SK-N-SH (cell line): ENCODE results near the gene UBE2D2. TPM values are rescaled to one million over a fixed set of nuclear protein-coding genes. Genes with fewer than 3 reads are reported as not detected.

Source experiments
- CTCF ChIA-PET: fragments of 300-600, 350-600 bp; formaldehyde crosslinking; extraction: SDS; loops from one replicate; lab custom pipeline; 2021; lab: Yijun Ruan, JAX
- POLR2A ChIA-PET: fragments of 350-600 bp; sonication (Branson Sonifier 250); formaldehyde crosslinking; extraction: SDS; loops from one replicate; lab custom pipeline; 2020; ENCODE audit warnings: antibody characterized with exemption, inconsistent platforms; lab: Yijun Ruan, JAX
- DNase-seq: peaks from one replicate; pipeline ENCODE4 v3.0.0; 2012
- H2AFZ ChIP-seq: fragments of 200-600 bp; sonication (generic); 2 replicates; pipeline ENCODE4 v1.8.1; 2016; ENCODE audit warnings: antibody characterized with exemption, mild to moderate bottlenecking, low read depth
- H3F3A ChIP-seq: fragments of 200-600 bp; sonication (generic); replicated peaks from 2 replicates; pipeline ENCODE3; 2016; ENCODE audit warnings: antibody characterized with exemption, mild to moderate bottlenecking; ENCODE audit not compliant: insufficient read depth
- H3K27ac ChIP-seq, 2 experiments: fragments of 200-500 bp in 1 of 2; fragments of 200-600 bp in 1 of 2; sonication (Bioruptor generic) in 1 of 2; sonication (generic), shearing (Covaris generic) in 1 of 2; 2 replicates each; pipeline versions ENCODE4 v1.5.1 to v1.6.1; 2014 to 2016; ENCODE audit warnings: low read depth in 2 of 2, inconsistent platforms in 1 of 2, low read length in 1 of 2, mild to moderate bottlenecking in 1 of 2, mixed read lengths in 1 of 2
- H3K27me3 ChIP-seq: fragments of 200-600 bp; sonication (generic), shearing (Covaris generic); 2 replicates; pipeline ENCODE4 v1.6.1; 2016; ENCODE audit warnings: mixed run types; ENCODE audit not compliant: insufficient read depth
- H3K36me3 ChIP-seq, 2 experiments: fragments of 200-500 bp in 1 of 2; fragments of 200-600 bp in 1 of 2; sonication (Bioruptor generic) in 1 of 2; sonication (generic) in 1 of 2; replicated peaks in 1 of 2; 2 replicates each; pipeline versions ENCODE3 to v1.5.1; 2014 to 2016; ENCODE audit warnings: low read length in 1 of 2, mild to moderate bottlenecking in 1 of 2; ENCODE audit not compliant: insufficient read depth in 2 of 2, control insufficient read depth in 1 of 2
- H3K4me1 ChIP-seq, 2 experiments: fragments of 200-500 bp in 1 of 2; fragments of 200-600 bp in 1 of 2; sonication (Bioruptor generic) in 1 of 2; sonication (generic), shearing (Covaris generic) in 1 of 2; 2 replicates each; pipeline versions ENCODE4 v1.5.1 to v1.6.1; 2014 to 2016; ENCODE audit warnings: low read depth in 1 of 2, low read length in 1 of 2, mixed run types in 1 of 2; ENCODE audit not compliant: insufficient read depth in 2 of 2, control insufficient read depth in 1 of 2
- H3K4me2 ChIP-seq: fragments of 200-600 bp; sonication (generic), shearing (Covaris generic); 2 replicates; pipeline ENCODE4 v1.6.1; 2017; ENCODE audit warnings: mixed run types
- H3K4me3 ChIP-seq, 2 experiments: fragments of 200-500 bp in 1 of 2; fragments of 200-600 bp in 1 of 2; sonication (Bioruptor generic) in 1 of 2; sonication (generic), shearing (Covaris generic) in 1 of 2; 2 replicates each; pipeline versions ENCODE4 v1.5.1 to v1.8.1; 2014 to 2016; ENCODE audit warnings: low read depth in 2 of 2, inconsistent platforms in 1 of 2, low read length in 1 of 2, mild to moderate bottlenecking in 1 of 2, mixed read lengths in 1 of 2, moderate library complexity in 1 of 2
- H3K79me2 ChIP-seq: fragments of 200-600 bp; sonication (generic); 2 replicates; pipeline ENCODE4 v1.8.1; 2017; ENCODE audit warnings: mild to moderate bottlenecking; ENCODE audit not compliant: insufficient read depth
- H3K9ac ChIP-seq: fragments of 200-600 bp; sonication (generic); 2 replicates; pipeline ENCODE4 v1.6.1; 2017; ENCODE audit warnings: mixed run types
- H3K9me2 ChIP-seq: fragments of 200-600 bp; sonication (generic); 2 replicates; pipeline ENCODE4 v1.6.1; 2017; ENCODE audit warnings: mixed run types
- H3K9me3 ChIP-seq: fragments of 200-600 bp; sonication (generic); 2 replicates; pipeline ENCODE4 v1.6.1; 2017; ENCODE audit warnings: mixed run types, mild to moderate bottlenecking, moderate library complexity
- H4K20me1 ChIP-seq: fragments of 200-600 bp; sonication (generic); 2 replicates; pipeline ENCODE4 v1.6.1; 2017; ENCODE audit warnings: mild to moderate bottlenecking, mixed run types; ENCODE audit not compliant: insufficient read depth
- CHD2 ChIP-seq: fragments of 150-350 bp; IDR thresholded peaks from 2 replicates; pipeline ENCODE4 v1.6.1; 2018; ENCODE audit warnings: low read length; ENCODE audit not compliant: partially characterized antibody
- CTCF ChIP-seq: fragments of 200-600 bp; sonication (generic); IDR thresholded peaks from 2 replicates; pipeline ENCODE4 v1.6.1; 2017; ENCODE audit warnings: antibody characterized with exemption, mild to moderate bottlenecking, moderate library complexity
- FOXJ3 ChIP-seq: sonication (generic); formaldehyde crosslinking; IDR thresholded peaks from 2 replicates; pipeline ENCODE4 v1.5.1; 2020; ENCODE audit warnings: mild to moderate bottlenecking, missing genetic modification reagents
- FOXM1 ChIP-seq: IDR thresholded peaks from 2 replicates; pipeline ENCODE4 v1.4.0; 2012; ENCODE audit warnings: low read depth, mild to moderate bottlenecking
- GABPA ChIP-seq: IDR thresholded peaks from 2 replicates; pipeline ENCODE4 v1.4.0; 2012; ENCODE audit warnings: low read depth, mild to moderate bottlenecking
- GATA2 ChIP-seq: sonication (generic); formaldehyde crosslinking; IDR thresholded peaks from 2 replicates; pipeline ENCODE4 v1.5.0; 2020; ENCODE audit warnings: mild to moderate bottlenecking, missing genetic modification reagents
- MAX ChIP-seq: IDR thresholded peaks from 2 replicates; pipeline ENCODE4 v1.4.0; 2012; ENCODE audit warnings: low read depth
- MEF2A ChIP-seq: IDR thresholded peaks from 2 replicates; pipeline ENCODE4 v1.4.0; 2012; ENCODE audit warnings: low read depth, borderline replicate concordance
- MXI1 ChIP-seq: IDR thresholded peaks from 2 replicates; pipeline ENCODE4 v1.6.1; 2012; ENCODE audit warnings: mild to moderate bottlenecking, low read depth, low read length, improper control_type of control experiment
- NRF1 ChIP-seq: IDR thresholded peaks from 2 replicates; pipeline ENCODE4 v1.6.1; 2012; ENCODE audit warnings: low read depth, mild to moderate bottlenecking, low read length
- RAD21 ChIP-seq: IDR thresholded peaks from 2 replicates; pipeline ENCODE4 v1.6.1; 2012; ENCODE audit warnings: mild to moderate bottlenecking, low read length
- RXRA ChIP-seq: IDR thresholded peaks from 2 replicates; pipeline ENCODE4 v1.4.0; 2012; ENCODE audit warnings: low read depth, mild to moderate bottlenecking, borderline replicate concordance
- SMC3 ChIP-seq: IDR thresholded peaks from 2 replicates; pipeline ENCODE4 v1.6.1; 2012; ENCODE audit warnings: low read depth, low read length, improper control_type of control experiment
- TEAD4 ChIP-seq: IDR thresholded peaks from 2 replicates; pipeline ENCODE4 v1.4.0; 2012; ENCODE audit warnings: mild to moderate bottlenecking, borderline replicate concordance; ENCODE audit not compliant: insufficient read depth
- USF1 ChIP-seq: IDR thresholded peaks from 2 replicates; pipeline ENCODE4 v1.4.0; 2012; ENCODE audit warnings: low read depth, borderline replicate concordance
- WGBS: methylation state at CpG from one replicate; pipeline ENCODE4 v1.1.6; 2017; ENCODE audit warnings: low lambda C conversion rate; 5-methylcytosine and 5-hydroxymethylcytosine counted together
- polyA plus RNA-seq, 3 experiments: library from polyadenylated mRNA; depleted of rRNA; stranded (reverse); fragments of >200 nt; gene quantifications; 2 replicates each; pipeline ENCODE4 v1.2.3, GENCODE V29; 2012
- TF ChIP-seq, protein P1 (sequence below): fragments of 150-350 bp; IDR thresholded peaks from 2 replicates; pipeline ENCODE4 v1.6.1; 2017; ENCODE audit warnings: antibody characterized with exemption, low read length, low read depth, borderline replicate concordance
- TF ChIP-seq, protein P2 (sequence below): IDR thresholded peaks from 2 replicates; pipeline ENCODE4 v1.6.1; 2012; ENCODE audit warnings: mild to moderate bottlenecking, low read depth, low read length, moderate library complexity

The UBE2D2 gene
- polyA plus RNA-seq, 1 of the 3 experiments (the other 2 are of a cell fraction), result 24.5 TPM

DNA sequence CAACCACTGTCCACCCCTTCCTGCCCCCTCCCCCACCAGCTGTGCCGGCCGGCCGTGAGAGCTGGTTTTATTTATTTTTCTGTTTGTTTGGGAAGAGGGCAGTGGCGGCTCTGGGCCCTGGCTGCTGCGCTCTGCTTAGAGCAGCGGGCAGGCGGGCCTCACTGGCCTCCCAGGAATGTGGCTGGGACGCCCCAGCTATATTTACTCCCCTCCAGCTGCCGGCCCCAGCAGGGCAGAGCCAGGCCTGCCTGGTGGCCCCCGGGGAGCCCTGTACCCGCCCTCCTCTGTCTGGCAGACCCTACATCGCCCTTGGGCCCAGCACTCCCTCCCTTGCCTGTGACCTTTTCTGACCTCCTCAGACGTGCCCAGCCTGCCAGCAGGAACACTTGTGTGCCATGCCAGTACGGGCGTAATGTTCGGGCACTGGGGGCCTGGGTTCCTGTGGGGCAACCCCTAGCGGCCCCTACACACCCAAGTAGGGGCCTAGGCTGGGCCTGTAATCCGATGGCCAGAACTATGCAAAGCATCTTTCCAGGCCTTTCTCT lies 94.7 kb downstream of the UBE2D2 start:
- DNase-seq, result peak; percentile 54
- Histone ChIP-seq H3K4me1 (peaks cover 87 to 91% of the 10 kb centered on the region in 2 experiments), H3K36me3 (peaks cover 0 to 4% of the 10 kb centered on the region in 2 experiments), H3F3A (peaks cover 70% of the 10 kb centered on the region), H3K79me2 (peaks cover 97% of the 10 kb centered on the region), H3K4me3 (no peak overlapping the region; a peak in 1 of 4 replicates), H4K20me1 (peaks cover 45% of the 10 kb centered on the region), H2AFZ (no peak overlapping the region), H3K9me3 (no peaks in the 10 kb centered on the region), H3K9me2 (no peaks in the 10 kb centered on the region), H3K4me2 (peak overlapping the region; percentile 98), H3K27ac (peak overlapping the region; percentile 78 to 96), H3K9ac (peak overlapping the region; percentile 49), H3K27me3 (no peaks in the 10 kb centered on the region)
- POLR2A ChIA-PET, result interaction anchor here (0.8 to 2.6 kb wide), 6 partner anchors 9 to 103 kb away, joined by 3 to 9 read pairs (median 4); no protein-coding TSS in a partner anchor
- TF ChIP-seq, protein P1, sequence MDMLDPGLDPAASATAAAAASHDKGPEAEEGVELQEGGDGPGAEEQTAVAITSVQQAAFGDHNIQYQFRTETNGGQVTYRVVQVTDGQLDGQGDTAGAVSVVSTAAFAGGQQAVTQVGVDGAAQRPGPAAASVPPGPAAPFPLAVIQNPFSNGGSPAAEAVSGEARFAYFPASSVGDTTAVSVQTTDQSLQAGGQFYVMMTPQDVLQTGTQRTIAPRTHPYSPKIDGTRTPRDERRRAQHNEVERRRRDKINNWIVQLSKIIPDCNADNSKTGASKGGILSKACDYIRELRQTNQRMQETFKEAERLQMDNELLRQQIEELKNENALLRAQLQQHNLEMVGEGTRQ, result no peak
- TF ChIP-seq NRF1 (no peak), MAX (no peak), GABPA (no peak), FOXM1 (no peak), MXI1 (no peak), TEAD4 (0 out of 2 replicates have a peak, but pooled peaks have one; percentile 25), GATA2 (CRISPR knock-in tag) (no peak), SMC3 (no peak), RAD21 (no peak), MEF2A (no peak), RXRA (peak; percentile 55; the same call in 1 of the 2 replicates), FOXJ3 (CRISPR knock-in tag) (no peak), CTCF (no peak), CHD2 (peak; percentile 10), USF1 (no peak)
- TF ChIP-seq, protein P2, sequence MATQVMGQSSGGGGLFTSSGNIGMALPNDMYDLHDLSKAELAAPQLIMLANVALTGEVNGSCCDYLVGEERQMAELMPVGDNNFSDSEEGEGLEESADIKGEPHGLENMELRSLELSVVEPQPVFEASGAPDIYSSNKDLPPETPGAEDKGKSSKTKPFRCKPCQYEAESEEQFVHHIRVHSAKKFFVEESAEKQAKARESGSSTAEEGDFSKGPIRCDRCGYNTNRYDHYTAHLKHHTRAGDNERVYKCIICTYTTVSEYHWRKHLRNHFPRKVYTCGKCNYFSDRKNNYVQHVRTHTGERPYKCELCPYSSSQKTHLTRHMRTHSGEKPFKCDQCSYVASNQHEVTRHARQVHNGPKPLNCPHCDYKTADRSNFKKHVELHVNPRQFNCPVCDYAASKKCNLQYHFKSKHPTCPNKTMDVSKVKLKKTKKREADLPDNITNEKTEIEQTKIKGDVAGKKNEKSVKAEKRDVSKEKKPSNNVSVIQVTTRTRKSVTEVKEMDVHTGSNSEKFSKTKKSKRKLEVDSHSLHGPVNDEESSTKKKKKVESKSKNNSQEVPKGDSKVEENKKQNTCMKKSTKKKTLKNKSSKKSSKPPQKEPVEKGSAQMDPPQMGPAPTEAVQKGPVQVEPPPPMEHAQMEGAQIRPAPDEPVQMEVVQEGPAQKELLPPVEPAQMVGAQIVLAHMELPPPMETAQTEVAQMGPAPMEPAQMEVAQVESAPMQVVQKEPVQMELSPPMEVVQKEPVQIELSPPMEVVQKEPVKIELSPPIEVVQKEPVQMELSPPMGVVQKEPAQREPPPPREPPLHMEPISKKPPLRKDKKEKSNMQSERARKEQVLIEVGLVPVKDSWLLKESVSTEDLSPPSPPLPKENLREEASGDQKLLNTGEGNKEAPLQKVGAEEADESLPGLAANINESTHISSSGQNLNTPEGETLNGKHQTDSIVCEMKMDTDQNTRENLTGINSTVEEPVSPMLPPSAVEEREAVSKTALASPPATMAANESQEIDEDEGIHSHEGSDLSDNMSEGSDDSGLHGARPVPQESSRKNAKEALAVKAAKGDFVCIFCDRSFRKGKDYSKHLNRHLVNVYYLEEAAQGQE, result no peak
- CTCF ChIA-PET, result interaction anchor here (1.8 to 20.6 kb wide), 6 partner anchors 15 to 112 kb away, joined by 7 to 238 read pairs (median 25); no protein-coding TSS in a partner anchor
- WGBS, result 37% methylated on average over 9 of the region's 18 CpGs
